SHP77 treated with DMSO at 0.1 percent for 48 hours (cell line): Measurements from ENCODE around the gene UBE2S.

ENCODE experiments used
- DNase-seq: peaks from one replicate; lab custom pipeline; 2025; lab: John Stamatoyannopoulos, UW

UBE2S gene

GRCh38 chr19:55362174-55362989, 45.2 kb downstream of the UBE2S start:
- no peak for DNase-seq

- no peak for DNase-seq
These were observed 46.7 kb downstream of the UBE2S start for GRCh38 chr19:55360902-55361301.

GRCh38 chr19:55358943-55359908, 48.4 kb downstream of the UBE2S start:
- DNase-seq, result peak; percentile 12

- no peak for DNase-seq
These were observed 49.1 kb downstream of the UBE2S start for GRCh38 chr19:55358493-55358892.

- DNase-seq, result no peak
These were observed 52.3 kb downstream of the UBE2S start for GRCh38 chr19:55355213-55355821.

GRCh38 chr19:55354698-55355212, 52.8 kb downstream of the UBE2S start, which contains the start of gene COX6B2:
COX6B2 (minus strand) TSS chr19:55354719; CDS start chr19:55354521, 198 bp downstream.
- DNase-seq, result no peak

DNA sequence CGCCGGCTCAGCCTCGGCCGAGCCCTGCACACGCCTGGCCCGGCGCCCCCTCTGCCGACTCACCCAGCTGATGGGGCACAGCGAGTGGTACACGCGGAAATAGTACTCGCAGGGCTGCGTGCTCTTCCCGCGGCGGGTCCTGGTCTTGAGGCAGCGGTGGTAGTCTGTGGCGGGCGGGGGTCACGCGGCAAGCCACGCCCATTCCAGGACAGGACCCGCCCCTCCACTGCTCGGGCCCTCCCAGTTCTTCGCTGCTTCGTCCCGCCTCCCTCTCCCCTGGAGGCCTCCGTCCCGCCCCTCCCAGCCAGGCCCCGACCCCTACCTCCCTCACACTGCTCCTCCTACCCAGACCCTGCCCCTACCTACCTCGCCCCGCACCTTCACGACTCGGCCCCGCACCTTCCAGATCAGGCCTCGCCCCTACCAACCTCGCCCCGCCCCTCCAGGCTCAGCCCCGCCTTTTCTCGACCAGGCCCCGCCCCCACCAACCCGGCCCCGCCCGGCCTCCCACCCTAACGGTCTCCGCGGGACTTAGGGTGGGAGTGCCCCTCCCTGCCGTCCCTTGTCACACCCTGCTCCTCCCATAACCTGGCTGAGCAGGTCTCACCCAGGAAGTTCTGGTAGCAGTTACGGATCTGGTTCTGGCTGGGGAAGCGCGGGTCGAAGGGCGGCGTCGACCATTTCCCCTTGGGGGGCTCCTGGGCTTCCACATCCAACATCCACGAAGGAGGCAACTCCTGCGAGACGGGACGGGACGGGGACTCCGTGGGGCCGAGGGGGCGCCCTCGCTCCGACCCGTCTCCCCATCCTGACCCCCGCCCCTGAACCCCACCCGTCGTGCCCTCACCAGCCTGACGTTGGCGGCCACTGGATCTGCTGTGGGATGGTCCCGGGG, 53.5 kb downstream of the UBE2S start:
- no peak for DNase-seq

DNA sequence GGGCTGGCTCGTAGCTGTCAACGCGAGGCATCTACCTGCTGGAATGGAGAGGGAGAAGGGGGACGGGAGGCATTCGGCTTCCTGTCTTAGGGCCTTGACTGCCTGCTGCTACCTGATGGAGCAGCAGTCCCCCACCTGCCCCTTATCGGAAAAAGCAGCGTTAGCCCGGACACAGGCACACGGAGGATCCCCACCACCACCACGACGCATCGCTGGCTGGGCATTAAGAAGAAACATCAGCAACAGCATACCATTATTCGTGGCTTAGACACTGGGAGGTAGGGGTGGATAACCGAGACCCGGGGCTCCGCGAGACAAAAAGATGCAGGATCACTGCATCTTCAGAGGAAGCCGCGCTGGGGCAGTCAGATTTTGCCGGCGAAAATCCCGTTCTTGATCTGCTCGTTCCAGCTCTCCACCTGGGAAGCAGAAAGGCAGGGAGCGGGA, 54.2 kb downstream of the UBE2S start:
- DNase-seq, result no peak

GRCh38 chr19:55352549-55353145, 54.9 kb downstream of the UBE2S start:
- DNase-seq, result no peak

GRCh38 chr19:55352040-55352439, 55.5 kb downstream of the UBE2S start:
- no peak for DNase-seq

GRCh38 chr19:55350620-55351315, 56.8 kb downstream of the UBE2S start:
- no peak for DNase-seq
